ENCODE measurements around the gene GPHN.
"Not testable (repeated sequence)": the region's sequence is repeated elsewhere in the genome, so short reads cannot be mapped to it uniquely, and the experiment has no call there.

GPHN gene

GRCh38 chr14:66540038-66540437, 32.1 kb downstream of the GPHN start:
- no peak for TF ChIP-seq CTCF (IDR thresholded peaks at IDR 0.05; ENCODE audit: low read length)
- TF ChIP-seq EZH2 (IDR thresholded peaks at IDR 0.05; ENCODE audit: borderline replicate concordance, low read length): no peak
- no peaks in the 10 kb centered on the region for H3K36me3 ChIP-seq (ENCODE audit: insufficient read depth, low read length)
- no peaks in the 10 kb centered on the region for H3K27me3 ChIP-seq (ENCODE audit: insufficient read depth, low read length)
- no peak overlapping the region for H3K9ac ChIP-seq (ENCODE audit: low read length)
- H3K79me2 ChIP-seq (ENCODE audit: insufficient read depth, low read length): no peaks in the 10 kb centered on the region
- no peaks in the 10 kb centered on the region for H3F3A ChIP-seq (ENCODE audit: insufficient read depth, low read length)
- H3K4me1 ChIP-seq (ENCODE audit: insufficient read depth, low read length, severe bottlenecking): no peaks in the 10 kb centered on the region
- no peak overlapping the region for H2AFZ ChIP-seq (ENCODE audit: low read length)
- H3K9me2 ChIP-seq (ENCODE audit: low read depth, low read length): no peaks in the 10 kb centered on the region
- H3K9me3 ChIP-seq (ENCODE audit: low read length): no peaks in the 10 kb centered on the region
- H4K20me1 ChIP-seq (ENCODE audit: insufficient read depth, low read length): no peaks in the 10 kb centered on the region
- H3K4me2 ChIP-seq (ENCODE audit: low read length): no peak overlapping the region
- H3K27ac ChIP-seq (ENCODE audit: low read depth, low read length, poor library complexity, severe bottlenecking): no peak overlapping the region
- no peak overlapping the region for H3K4me3 ChIP-seq (ENCODE audit: low read depth, low read length, poor library complexity, severe bottlenecking)

- Histone ChIP-seq H4K20me1 (ENCODE audit: insufficient read depth, low read length) (no peaks in the 10 kb centered on the region), H3K36me3 (ENCODE audit: insufficient read depth, low read length) (no peaks in the 10 kb centered on the region), H3K9me2 (ENCODE audit: low read depth, low read length) (no peaks in the 10 kb centered on the region), H2AFZ (ENCODE audit: low read length) (no peak overlapping the region), H3F3A (ENCODE audit: insufficient read depth, low read length) (no peaks in the 10 kb centered on the region), H3K27me3 (ENCODE audit: insufficient read depth, low read length) (no peaks in the 10 kb centered on the region), H3K4me1 (ENCODE audit: insufficient read depth, low read length, severe bottlenecking) (no peaks in the 10 kb centered on the region), H3K4me3 (ENCODE audit: low read depth, low read length, poor library complexity, severe bottlenecking) (no peak overlapping the region), H3K9ac (ENCODE audit: low read length) (no peak overlapping the region), H3K9me3 (ENCODE audit: low read length) (no peaks in the 10 kb centered on the region), H3K79me2 (ENCODE audit: insufficient read depth, low read length) (no peaks in the 10 kb centered on the region), H3K4me2 (ENCODE audit: low read length) (no peak overlapping the region), H3K27ac (ENCODE audit: low read depth, low read length, poor library complexity, severe bottlenecking) (no peak overlapping the region)
- TF ChIP-seq EZH2 (IDR thresholded peaks at IDR 0.05; ENCODE audit: borderline replicate concordance, low read length) (no peak), CTCF (IDR thresholded peaks at IDR 0.05; ENCODE audit: low read length) (no peak)
Observed at GRCh38 chr14:66541627-66542026, 33.7 kb downstream of the GPHN start.

GRCh38 chr14:66543996-66544395, 36.0 kb downstream of the GPHN start:
- no peak overlapping the region for H2AFZ ChIP-seq (ENCODE audit: low read length)
- H3K36me3 ChIP-seq (ENCODE audit: insufficient read depth, low read length): no peaks in the 10 kb centered on the region
- H3K9ac ChIP-seq (ENCODE audit: low read length): no peak overlapping the region
- no peaks in the 10 kb centered on the region for H3K79me2 ChIP-seq (ENCODE audit: insufficient read depth, low read length)
- TF ChIP-seq EZH2 (IDR thresholded peaks at IDR 0.05; ENCODE audit: borderline replicate concordance, low read length): no peak
- no peak for TF ChIP-seq CTCF (IDR thresholded peaks at IDR 0.05; ENCODE audit: low read length)
- no peaks in the 10 kb centered on the region for H3K9me3 ChIP-seq (ENCODE audit: low read length)
- H3K27me3 ChIP-seq (ENCODE audit: insufficient read depth, low read length): no peaks in the 10 kb centered on the region
- H3K4me3 ChIP-seq (ENCODE audit: low read depth, low read length, poor library complexity, severe bottlenecking): no peak overlapping the region
- no peaks in the 10 kb centered on the region for H3K4me1 ChIP-seq (ENCODE audit: insufficient read depth, low read length, severe bottlenecking)
- H3F3A ChIP-seq (ENCODE audit: insufficient read depth, low read length): no peaks in the 10 kb centered on the region
- H3K4me2 ChIP-seq (ENCODE audit: low read length): no peak overlapping the region
- no peaks in the 10 kb centered on the region for H4K20me1 ChIP-seq (ENCODE audit: insufficient read depth, low read length)
- H3K9me2 ChIP-seq (ENCODE audit: low read depth, low read length): no peaks in the 10 kb centered on the region
- no peak overlapping the region for H3K27ac ChIP-seq (ENCODE audit: low read depth, low read length, poor library complexity, severe bottlenecking)

GRCh38 chr14:66545191-66545590, 37.2 kb downstream of the GPHN start:
- not testable (repeated sequence) for H4K20me1 ChIP-seq (ENCODE audit: insufficient read depth, low read length); H3K9ac ChIP-seq (ENCODE audit: low read length); H2AFZ ChIP-seq (ENCODE audit: low read length); H3K4me1 ChIP-seq (ENCODE audit: insufficient read depth, low read length, severe bottlenecking); H3K79me2 ChIP-seq (ENCODE audit: insufficient read depth, low read length); H3K27ac ChIP-seq (ENCODE audit: low read depth, low read length, poor library complexity, severe bottlenecking); H3K4me3 ChIP-seq (ENCODE audit: low read depth, low read length, poor library complexity, severe bottlenecking); H3K9me3 ChIP-seq (ENCODE audit: low read length); H3K27me3 ChIP-seq (ENCODE audit: insufficient read depth, low read length); H3K4me2 ChIP-seq (ENCODE audit: low read length); H3F3A ChIP-seq (ENCODE audit: insufficient read depth, low read length); H3K36me3 ChIP-seq (ENCODE audit: insufficient read depth, low read length); H3K9me2 ChIP-seq (ENCODE audit: low read depth, low read length)

- not testable (repeated sequence) for H3F3A ChIP-seq (ENCODE audit: insufficient read depth, low read length); H3K79me2 ChIP-seq (ENCODE audit: insufficient read depth, low read length); H3K4me2 ChIP-seq (ENCODE audit: low read length); H3K9ac ChIP-seq (ENCODE audit: low read length); H3K27me3 ChIP-seq (ENCODE audit: insufficient read depth, low read length); H2AFZ ChIP-seq (ENCODE audit: low read length); H3K4me3 ChIP-seq (ENCODE audit: low read depth, low read length, poor library complexity, severe bottlenecking); H3K9me3 ChIP-seq (ENCODE audit: low read length); H3K4me1 ChIP-seq (ENCODE audit: insufficient read depth, low read length, severe bottlenecking); H3K27ac ChIP-seq (ENCODE audit: low read depth, low read length, poor library complexity, severe bottlenecking); H3K9me2 ChIP-seq (ENCODE audit: low read depth, low read length); H4K20me1 ChIP-seq (ENCODE audit: insufficient read depth, low read length); H3K36me3 ChIP-seq (ENCODE audit: insufficient read depth, low read length)
Observed at GRCh38 chr14:66545751-66546150, 37.8 kb downstream of the GPHN start.
